ENCODE data around the gene PGS1. TPM values are rescaled to one million over a fixed set of nuclear protein-coding genes. Genes with fewer than 3 reads are reported as not detected.
"Not testable (repeated sequence)": the region's sequence is repeated elsewhere in the genome, so short reads cannot be mapped to it uniquely, and the experiment has no call there.

PGS1 gene
- total and polyA plus RNA-seq, 2 donors: 33.7 to 44.0 TPM

DNA sequence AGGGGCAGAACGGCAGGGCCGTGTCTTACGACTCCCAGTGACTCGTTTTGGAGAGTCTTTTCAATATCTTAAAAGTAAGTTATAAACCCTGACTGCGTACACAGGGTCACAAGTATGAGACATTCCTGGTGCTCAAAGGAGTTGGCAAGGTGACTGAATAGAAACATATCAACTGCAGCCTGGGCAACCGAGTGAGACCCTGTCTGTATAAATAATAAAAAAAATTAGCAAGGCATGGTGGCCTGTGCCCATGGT, 83.3 kb downstream of the PGS1 start:
- WGBS: 67% methylated on average over 6 of the region's 6 CpGs
- H3K4me1 ChIP-seq (ENCODE audit: insufficient read depth): no peaks in the 10 kb centered on the region
- no peaks in the 10 kb centered on the region for H3K36me3 ChIP-seq (ENCODE audit: insufficient read depth)
- H3K27ac ChIP-seq (ENCODE audit: low read depth): no peak overlapping the region
- DNase-seq (ENCODE audit: extremely low spot score): no peak
- no peak overlapping the region for H3K4me3 ChIP-seq (ENCODE audit: low read depth, low read length)

DNA sequence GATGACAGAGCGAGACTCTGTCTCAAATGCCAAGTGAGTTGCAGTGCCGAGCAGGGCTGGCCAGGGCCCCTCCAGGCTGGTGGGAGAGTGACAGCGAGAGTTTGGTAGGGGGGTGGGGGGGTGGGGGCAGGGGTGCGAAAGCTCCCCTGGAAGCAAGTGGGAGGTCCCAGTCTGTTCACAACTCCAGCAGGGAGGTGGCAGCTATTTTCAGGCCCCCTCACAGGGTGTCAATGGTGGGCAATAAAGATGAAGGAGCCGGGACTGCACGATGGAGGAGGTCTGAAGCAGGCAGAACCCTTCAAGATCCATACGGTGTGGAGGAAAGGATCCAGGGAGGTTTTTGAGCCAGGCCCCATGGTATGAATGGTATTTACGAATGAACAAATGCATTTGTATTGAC, 83.7 kb downstream of the PGS1 start:
- Histone ChIP-seq H3K36me3 (ENCODE audit: insufficient read depth) (no peaks in the 10 kb centered on the region), H3K27ac (ENCODE audit: low read depth) (no peak overlapping the region), H3K4me1 (ENCODE audit: insufficient read depth) (no peaks in the 10 kb centered on the region), H3K4me3 (ENCODE audit: low read depth, low read length) (no peak overlapping the region)
- no peak for DNase-seq (ENCODE audit: extremely low spot score)
- WGBS: 57% methylated on average over 8 of the region's 8 CpGs

DNA sequence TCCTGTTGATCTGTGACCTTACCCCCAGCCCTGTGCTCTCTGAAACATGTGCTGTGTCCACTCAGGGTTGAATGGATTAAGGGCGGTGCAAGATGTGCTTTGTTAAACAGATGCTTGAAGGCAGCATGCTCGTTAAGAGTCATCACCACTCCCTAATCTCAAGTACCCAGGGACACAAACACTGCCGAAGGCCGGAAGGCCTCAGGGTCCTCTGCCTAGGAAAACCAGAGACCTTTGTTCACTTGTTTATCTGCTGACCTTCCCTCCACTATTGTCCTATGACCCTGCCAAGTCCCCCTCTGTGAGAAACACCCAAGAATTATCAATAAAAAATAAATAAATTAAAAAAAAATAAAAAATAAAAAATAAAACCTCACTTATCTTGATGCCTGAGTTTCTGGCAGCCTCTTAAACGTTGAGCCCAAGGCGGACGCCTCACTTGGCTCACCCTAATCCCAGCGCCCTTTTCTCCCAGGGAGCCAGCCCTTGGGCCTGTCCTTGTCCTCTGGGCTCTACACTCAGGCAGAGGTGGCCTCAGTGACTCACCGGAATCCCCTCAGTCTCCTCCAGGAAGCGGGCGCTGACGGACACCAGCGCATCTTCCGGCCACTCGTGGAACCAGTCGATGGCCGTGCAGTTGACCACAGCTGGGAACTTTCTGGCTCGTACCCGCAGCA, 87.8 kb downstream of the PGS1 start:
- not testable (repeated sequence) for H3K4me3 ChIP-seq (ENCODE audit: low read depth, low read length); H3K27ac ChIP-seq (ENCODE audit: low read depth); H3K4me1 ChIP-seq (ENCODE audit: insufficient read depth); DNase-seq (ENCODE audit: extremely low spot score); H3K36me3 ChIP-seq (ENCODE audit: insufficient read depth)
- 88% methylated on average over 19 of the region's 19 CpGs for WGBS

DNA sequence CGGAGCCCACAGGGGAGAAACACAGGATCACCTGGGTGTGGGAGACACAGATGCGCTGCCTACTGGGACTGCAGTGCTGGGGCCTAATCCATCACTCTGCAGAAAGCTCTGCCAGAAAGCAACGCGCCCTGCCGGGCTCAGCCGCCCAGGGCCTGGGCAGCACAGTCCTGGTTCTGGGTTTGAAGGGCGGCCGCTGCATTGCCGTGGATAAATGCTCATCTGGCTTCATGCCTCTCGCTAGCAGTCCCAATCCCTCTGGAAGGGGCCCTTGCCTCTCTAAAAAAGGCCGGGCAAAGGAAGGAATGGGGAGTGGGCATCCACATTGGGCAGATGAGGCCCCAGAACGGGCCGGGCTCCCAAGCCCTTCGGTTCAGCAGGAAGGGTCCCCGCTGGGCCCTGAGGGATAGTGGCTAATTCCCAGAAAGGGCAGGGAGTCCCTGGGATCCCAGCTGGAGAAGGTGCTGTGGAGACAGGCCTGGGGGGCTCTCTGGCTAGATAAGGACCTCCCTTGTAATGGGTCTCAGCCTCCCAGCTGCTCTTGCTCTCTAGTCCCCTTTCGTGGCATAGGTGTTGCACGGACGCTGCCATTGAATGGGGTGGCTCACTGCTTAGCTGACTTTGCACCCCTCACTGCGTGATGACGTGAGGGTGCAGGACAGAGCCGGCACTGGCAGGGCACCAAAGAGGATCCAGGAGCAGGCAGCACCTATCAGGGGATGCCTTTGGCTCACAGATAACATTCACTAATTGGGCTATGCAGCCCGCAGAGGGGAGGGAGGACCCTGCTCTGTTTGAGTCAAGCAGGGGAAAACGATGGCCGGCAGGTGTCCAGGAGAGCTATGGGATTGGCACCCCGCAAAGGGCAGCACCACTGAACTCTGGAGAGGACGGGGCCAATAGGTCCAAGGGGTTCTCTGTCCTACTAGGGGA, 88.6 kb downstream of the PGS1 start:
- WGBS: 90% methylated on average over 26 of the region's 26 CpGs

DNA sequence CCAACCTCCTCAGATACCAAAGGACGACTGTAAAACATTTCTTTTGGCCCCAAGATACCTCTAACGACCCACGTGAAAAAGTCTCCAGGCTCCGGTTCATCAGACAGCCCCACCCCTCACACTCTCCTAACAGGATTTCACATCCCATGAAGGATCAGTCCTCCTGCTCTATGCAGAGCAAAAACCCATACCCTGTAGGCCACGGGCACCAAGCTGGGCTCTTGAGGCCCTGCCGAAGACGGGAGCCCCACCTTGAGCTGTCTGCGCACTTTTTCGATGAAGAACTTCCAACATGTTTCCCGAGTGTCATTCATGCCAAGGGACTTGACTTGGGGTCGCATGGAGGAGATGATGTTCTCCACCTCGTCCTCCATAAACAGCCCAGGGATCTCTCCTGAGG, 89.9 kb downstream of the PGS1 start:
- no peak overlapping the region for H3K27ac ChIP-seq (ENCODE audit: low read depth)
- H3K36me3 ChIP-seq (ENCODE audit: insufficient read depth): no peaks in the 10 kb centered on the region
- no peaks in the 10 kb centered on the region for H3K4me1 ChIP-seq (ENCODE audit: insufficient read depth)
- no peak for DNase-seq (ENCODE audit: extremely low spot score)
- no peak overlapping the region for H3K4me3 ChIP-seq (ENCODE audit: low read depth, low read length)
- 89% methylated on average over 12 of the region's 12 CpGs for WGBS

More for the DNA sequence above, 88.6 kb downstream of the PGS1 start:
- Histone ChIP-seq H3K4me3 (ENCODE audit: low read depth, low read length) (no peak overlapping the region), H3K27ac (ENCODE audit: low read depth) (no peak overlapping the region), H3K36me3 (ENCODE audit: insufficient read depth) (no peaks in the 10 kb centered on the region), H3K4me1 (ENCODE audit: insufficient read depth) (no peaks in the 10 kb centered on the region)
- DNase-seq (ENCODE audit: extremely low spot score): no peak

DNA sequence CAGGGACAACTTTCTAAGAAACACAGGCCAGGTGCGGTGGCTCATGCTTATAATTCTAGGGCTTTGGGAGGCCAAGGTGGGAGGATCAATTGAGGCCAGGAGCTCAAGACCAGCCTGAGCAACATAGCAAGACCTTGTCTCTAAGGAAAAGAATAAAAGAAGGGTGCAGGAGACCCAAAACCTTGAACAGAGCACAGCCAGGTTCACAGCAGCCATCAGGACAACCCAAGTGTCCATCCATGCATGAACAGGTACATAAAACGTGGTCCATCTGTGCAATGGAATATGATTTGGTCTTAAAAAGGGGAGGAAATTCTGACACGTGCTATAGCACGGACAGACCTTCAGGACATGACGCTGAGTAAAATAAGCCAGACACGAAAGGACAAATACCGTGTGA, 91.0 kb downstream of the PGS1 start:
- 94% methylated on average over 7 of the region's 7 CpGs for WGBS
- Histone ChIP-seq H3K27ac (ENCODE audit: low read depth) (no peak overlapping the region), H3K4me1 (ENCODE audit: insufficient read depth) (no peaks in the 10 kb centered on the region), H3K36me3 (ENCODE audit: insufficient read depth) (no peaks in the 10 kb centered on the region), H3K4me3 (ENCODE audit: low read depth, low read length) (no peak overlapping the region)
- no peak for DNase-seq (ENCODE audit: extremely low spot score)

DNA sequence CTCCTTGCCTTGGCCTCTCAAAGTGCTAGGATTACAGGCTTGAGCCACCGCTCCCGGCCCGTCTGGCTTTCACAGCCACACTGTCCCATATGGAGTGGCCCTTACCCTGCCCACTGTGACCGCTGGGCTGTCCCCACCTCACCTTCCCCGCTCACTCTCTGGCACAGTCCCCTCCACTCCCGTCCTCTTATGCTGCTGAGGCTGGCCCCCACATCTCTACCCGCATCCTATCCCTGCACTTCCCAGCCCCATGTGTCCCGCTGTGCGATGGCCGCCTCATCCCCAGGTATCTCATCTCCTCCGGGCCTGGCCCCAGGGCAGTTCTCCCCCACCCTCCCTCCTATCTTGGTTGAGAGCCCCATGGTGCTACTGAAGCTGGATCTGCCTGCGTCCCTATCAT, 93.2 kb downstream of the PGS1 start:
- no peaks in the 10 kb centered on the region for H3K4me1 ChIP-seq (ENCODE audit: insufficient read depth)
- 92% methylated on average over 12 of the region's 12 CpGs for WGBS
- DNase-seq (ENCODE audit: extremely low spot score): no peak
- H3K27ac ChIP-seq (ENCODE audit: low read depth): no peak overlapping the region
- H3K4me3 ChIP-seq (ENCODE audit: low read depth, low read length): no peak overlapping the region
- no peaks in the 10 kb centered on the region for H3K36me3 ChIP-seq (ENCODE audit: insufficient read depth)

DNA sequence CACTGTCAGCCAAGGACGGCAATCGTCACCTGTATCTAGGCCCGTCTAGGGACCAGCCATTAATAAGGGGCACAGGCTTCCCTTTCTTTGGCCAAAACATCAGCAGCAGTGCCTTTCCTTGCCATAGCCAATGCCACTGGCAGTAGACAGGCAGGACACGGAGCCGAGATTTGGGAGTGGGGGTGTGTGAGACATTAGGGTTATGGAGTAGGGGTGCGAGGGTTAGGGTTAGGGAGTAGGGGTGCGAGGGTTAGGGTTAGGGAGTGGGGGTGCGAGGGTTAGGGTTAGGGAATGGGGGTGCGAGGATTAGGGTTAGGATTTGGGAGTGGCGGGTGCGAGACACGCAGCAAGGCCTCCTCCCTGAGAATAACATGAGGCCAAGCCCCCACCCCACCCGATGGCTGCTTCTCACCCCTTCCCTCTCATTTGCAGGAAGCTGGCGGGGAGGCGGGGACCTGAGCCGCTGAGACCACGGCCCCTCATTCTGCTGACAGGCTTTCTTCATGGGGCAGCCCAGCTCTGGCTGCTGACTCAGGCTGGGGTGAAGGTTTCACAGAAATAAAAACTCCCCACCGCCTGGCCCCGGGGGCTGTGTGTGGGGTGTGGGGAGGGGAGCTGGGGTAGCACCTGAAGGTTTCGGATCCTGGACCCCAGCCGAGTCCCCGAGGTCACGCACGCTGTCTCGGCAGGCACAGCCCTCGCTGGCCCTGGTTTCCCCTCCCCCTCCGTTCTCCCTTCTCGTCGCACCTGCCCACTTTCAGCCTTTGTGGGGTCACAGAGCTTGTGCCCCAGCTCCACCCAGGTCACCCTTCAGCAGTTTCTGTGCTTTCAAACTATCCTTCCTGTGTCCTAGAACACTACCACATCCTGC, 93.8 kb downstream of the PGS1 start:
- no peak overlapping the region for H3K4me3 ChIP-seq (ENCODE audit: low read depth, low read length)
- WGBS: 79% methylated on average over 29 of the region's 29 CpGs
- H3K36me3 ChIP-seq (ENCODE audit: insufficient read depth): no peaks in the 10 kb centered on the region
- no peak overlapping the region for H3K27ac ChIP-seq (ENCODE audit: low read depth)
- DNase-seq (ENCODE audit: extremely low spot score): no peak
- H3K4me1 ChIP-seq (ENCODE audit: insufficient read depth): no peaks in the 10 kb centered on the region

DNA sequence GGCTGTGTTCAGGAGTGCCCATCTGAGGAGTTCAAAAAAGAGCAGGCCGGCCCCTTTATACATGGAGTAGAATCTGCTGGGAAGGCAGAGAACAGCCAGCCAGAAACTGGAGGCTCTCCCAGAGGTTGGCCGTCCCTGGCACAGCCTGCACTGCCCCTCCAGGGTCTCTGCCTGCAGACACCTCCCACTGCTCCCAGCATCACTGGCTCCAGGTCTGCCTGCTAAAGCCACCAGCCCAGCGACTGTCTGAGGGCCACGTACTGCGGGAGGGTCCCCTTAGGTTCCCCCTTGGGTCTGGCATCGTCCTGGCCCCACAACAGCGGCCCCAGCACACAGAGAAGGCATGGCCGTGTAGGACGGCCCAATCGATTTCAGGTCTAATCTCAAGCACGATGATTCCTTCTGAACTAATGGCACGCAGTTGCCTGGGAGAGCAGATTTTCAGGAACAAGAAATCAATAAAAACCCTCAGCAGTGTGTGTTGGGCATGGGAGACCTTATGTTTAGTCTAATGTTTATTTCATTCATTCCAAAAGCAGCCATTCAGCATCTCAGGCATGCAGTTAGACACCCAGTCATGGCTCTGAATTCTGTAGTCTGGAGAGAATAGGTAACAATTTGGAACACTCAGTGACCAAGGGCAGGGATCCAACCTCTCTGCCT, 95.6 kb downstream of the PGS1 start:
- H3K4me3 ChIP-seq (ENCODE audit: low read depth, low read length): no peak overlapping the region
- DNase-seq (ENCODE audit: extremely low spot score): no peak
- H3K27ac ChIP-seq (ENCODE audit: low read depth): no peak overlapping the region
- WGBS: 72% methylated on average over 12 of the region's 12 CpGs
- H3K36me3 ChIP-seq (ENCODE audit: insufficient read depth): no peaks in the 10 kb centered on the region
- no peaks in the 10 kb centered on the region for H3K4me1 ChIP-seq (ENCODE audit: insufficient read depth)

Small RNAs within 50 kb of the gene (small RNA-seq; reads per million reads assigned to genes)
- gene RF00415: not detected
- not detected for gene RN7SL236P

Other genes with a start within 250 kb of the PGS1 start
- 19.5 TPM for gene TMC6, start 249.9 kb upstream of the PGS1 start, total RNA-seq
- 23.4 TPM for gene TMC6, start 249.9 kb upstream of the PGS1 start, polyA plus RNA-seq
- gene TMC8, start 247.9 kb upstream of the PGS1 start, total RNA-seq: 2.7 TPM
- 3.6 TPM for gene TMC8, start 247.9 kb upstream of the PGS1 start, polyA plus RNA-seq
- gene C17orf99, start 232.3 kb upstream of the PGS1 start, total RNA-seq: 0.63 TPM
- gene C17orf99, start 232.3 kb upstream of the PGS1 start, polyA plus RNA-seq: not detected
- gene SYNGR2, start 210.1 kb upstream of the PGS1 start, total RNA-seq: 15.0 TPM
- gene SYNGR2, start 210.1 kb upstream of the PGS1 start, polyA plus RNA-seq: 79.7 TPM
- gene TK1, start 191.6 kb upstream of the PGS1 start, total RNA-seq: 16.2 TPM
- 3.2 TPM for gene TK1, start 191.6 kb upstream of the PGS1 start, polyA plus RNA-seq
- gene AFMID, start 191.3 kb upstream of the PGS1 start, total RNA-seq: 23.5 TPM
- gene AFMID, start 191.3 kb upstream of the PGS1 start, polyA plus RNA-seq: 23.5 TPM
- 19.7 TPM for gene BIRC5, start 164.4 kb upstream of the PGS1 start, total RNA-seq
- gene BIRC5, start 164.4 kb upstream of the PGS1 start, polyA plus RNA-seq: 0.49 TPM
- gene TMEM235, start 147.0 kb upstream of the PGS1 start, total RNA-seq: not detected
- not detected for gene TMEM235, start 147.0 kb upstream of the PGS1 start, polyA plus RNA-seq
- gene SOCS3, start 18.6 kb upstream of the PGS1 start, total RNA-seq: 16.5 TPM
- gene SOCS3, start 18.6 kb upstream of the PGS1 start, polyA plus RNA-seq: 152 TPM
- 0.05 TPM for gene DNAH17, start 198.7 kb downstream of the PGS1 start, total RNA-seq
- gene DNAH17, start 198.7 kb downstream of the PGS1 start, polyA plus RNA-seq: 0.10 TPM

All from urinary bladder (tissue), 4 donors.